Fibroblast of lung (primary cell): ENCODE measurements around the gene FAH. TPM values are rescaled to one million over a fixed set of nuclear protein-coding genes. Genes with fewer than 3 reads are reported as not detected.
"Not testable (repeated sequence)": the region's sequence is repeated elsewhere in the genome, so short reads cannot be mapped to it uniquely, and the experiment has no call there.

Experiments used
- DNase-seq, 2 donors: peaks; one replicate each; pipeline versions ENCODE4 v3.0.0 to v3.0.0-alpha.2; 2010; ENCODE audit warnings: low read depth in 2 of 2
- H2AFZ ChIP-seq: 2 replicates; pipeline ENCODE4 v1.5.1; 2012; ENCODE audit warnings: low read length, control low read depth, inconsistent platforms
- H3K27ac ChIP-seq: 2 replicates; pipeline ENCODE4 v1.5.1; 2011; ENCODE audit warnings: low read length, control low read depth; ENCODE audit not compliant: insufficient read depth
- H3K27me3 ChIP-seq: 2 replicates; pipeline ENCODE4 v1.5.1; 2011; ENCODE audit warnings: mild to moderate bottlenecking, low read length; ENCODE audit not compliant: control insufficient read depth, insufficient read depth
- H3K36me3 ChIP-seq: 2 replicates; pipeline ENCODE4 v1.5.1; 2011; ENCODE audit warnings: low read length; ENCODE audit not compliant: control insufficient read depth, insufficient read depth
- H3K4me1 ChIP-seq: 2 replicates; pipeline ENCODE4 v1.5.1; 2011; ENCODE audit warnings: low read length; ENCODE audit not compliant: control insufficient read depth, insufficient read depth; ENCODE audit errors: extremely low read depth
- H3K4me2 ChIP-seq: 2 replicates; pipeline ENCODE4 v1.5.1; 2011; ENCODE audit warnings: low read length, control low read depth; ENCODE audit not compliant: insufficient read depth; ENCODE audit errors: extremely low read depth
- H3K4me3 ChIP-seq, 4 experiments: fragments of 200-600 bp in 1 of 4; sonication (generic) in 1 of 4; replicated peaks in 1 of 4; 2 replicates each; pipeline ENCODE4 v1.5.1; 2011 to 2016; ENCODE audit warnings: low read length in 4 of 4, low read depth in 3 of 4, mild to moderate bottlenecking in 3 of 4, control low read depth in 2 of 4, inconsistent platforms in 1 of 4, mixed read lengths in 1 of 4; ENCODE audit not compliant: insufficient read depth in 1 of 4; ENCODE audit errors: control extremely low read depth in 1 of 4
- H3K79me2 ChIP-seq: 2 replicates; pipeline ENCODE4 v1.5.1; 2012; ENCODE audit warnings: mild to moderate bottlenecking, low read length, inconsistent platforms; ENCODE audit not compliant: control insufficient read depth, insufficient read depth
- H3K9ac ChIP-seq: 2 replicates; pipeline ENCODE4 v1.5.1; 2011; ENCODE audit warnings: mild to moderate bottlenecking, low read length, control low read depth; ENCODE audit not compliant: insufficient read depth
- H3K9me3 ChIP-seq: 2 replicates; pipeline ENCODE4 v1.5.1; 2012; ENCODE audit warnings: low read depth, low read length; ENCODE audit not compliant: control insufficient read depth, insufficient read depth
- H4K20me1 ChIP-seq: 2 replicates; pipeline ENCODE4 v1.5.1; 2011; ENCODE audit warnings: low read length; ENCODE audit not compliant: control insufficient read depth, insufficient read depth; ENCODE audit errors: extremely low read depth
- CTCF ChIP-seq, 2 donors: IDR thresholded peaks in 1 of 2; conservative IDR thresholded peaks in 1 of 2; 1 replicate in 1 of 2; 2 replicates in 1 of 2; pipeline ENCODE4 v1.5.1; 2011 to 2012; ENCODE audit warnings: low read length in 2 of 2, control low read depth in 1 of 2, inconsistent platforms in 1 of 2, low read depth in 1 of 2, mild to moderate bottlenecking in 1 of 2
- EZH2 ChIP-seq: IDR thresholded peaks from 2 replicates; pipeline ENCODE4 v1.5.1; 2012; ENCODE audit warnings: low read length, control low read depth, mild to moderate bottlenecking; ENCODE audit errors: missing control alignments
- polyA plus RNA-seq, 2 donors: library from polyadenylated mRNA; depleted of rRNA in 1 of 2; stranded (reverse) in 1 of 2; unstranded in 1 of 2; fragments of >200 nt; gene quantifications; 2 replicates each; pipeline ENCODE4 v1.2.1, GENCODE V29; 2011 to 2012; ENCODE audit warnings: missing spikeins in 1 of 2
- total RNA-seq: library from RNA; depleted of rRNA; stranded (reverse); fragments of >200 nt; gene quantifications from 2 replicates; pipeline ENCODE4 v1.2.1, GENCODE V29; 2014

FAH gene
- total and polyA plus RNA-seq, 2 donors (not counting 1 experiment from before 2014, with no cell fraction given), result 24.4 to 58.6 TPM

GRCh38 chr15:80121546-80121945, 31.3 kb upstream of the FAH start:
- Histone ChIP-seq H3K79me2 (peaks cover 10% of the 10 kb centered on the region), H3K9ac (no peak overlapping the region), H4K20me1 (peaks cover 1% of the 10 kb centered on the region), H2AFZ (no peak overlapping the region), H3K27me3 (no peaks in the 10 kb centered on the region), H3K36me3 (peaks cover 1% of the 10 kb centered on the region), H3K9me3 (no peaks in the 10 kb centered on the region), H3K4me3 (no peak overlapping the region), H3K27ac (no peak overlapping the region), H3K4me1 (no peaks in the 10 kb centered on the region), H3K4me2 (no peak overlapping the region)
- DNase-seq, result no peak
- TF ChIP-seq CTCF (conservative IDR thresholded peaks at IDR 0.05 in 1 of 2, IDR thresholded peaks at IDR 0.05 in 1 of 2; ENCODE audit: low read depth in 1 of 2, low read length in 2 of 2) (no peak), EZH2 (no peak)

- H3K79me2 ChIP-seq, result peaks cover 6% of the 10 kb centered on the region
These were observed 29.8 kb upstream of the FAH start for GRCh38 chr15:80123034-80123433.

GRCh38 chr15:80127253-80127652, 25.5 kb upstream of the FAH start:
- not testable (repeated sequence) for H3K9ac ChIP-seq, H3K27me3 ChIP-seq, H2AFZ ChIP-seq, H3K4me1 ChIP-seq, H3K4me2 ChIP-seq, DNase-seq, H4K20me1 ChIP-seq, H3K27ac ChIP-seq, H3K9me3 ChIP-seq, H3K36me3 ChIP-seq, H3K79me2 ChIP-seq, H3K4me3 ChIP-seq

More at GRCh38 chr15:80123034-80123433, 29.8 kb upstream of the FAH start:
- peaks cover 1% of the 10 kb centered on the region for H3K36me3 ChIP-seq
- H3K9me3 ChIP-seq, result no peaks in the 10 kb centered on the region
- no peak overlapping the region for H2AFZ ChIP-seq
- H3K27me3 ChIP-seq, result no peaks in the 10 kb centered on the region
- H3K4me2 ChIP-seq, result no peak overlapping the region
- no peak overlapping the region for H3K4me3 ChIP-seq
- H3K9ac ChIP-seq, result no peak overlapping the region
- no peak for DNase-seq
- H3K4me1 ChIP-seq, result no peaks in the 10 kb centered on the region
- TF ChIP-seq CTCF (conservative IDR thresholded peaks at IDR 0.05 in 1 of 2, IDR thresholded peaks at IDR 0.05 in 1 of 2; ENCODE audit: low read depth in 1 of 2, low read length in 2 of 2) (no peak), EZH2 (no peak)
- peaks cover 1% of the 10 kb centered on the region for H4K20me1 ChIP-seq
- no peak overlapping the region for H3K27ac ChIP-seq
